Adipose tissue (tissue), 3 donors: ENCODE measurements around the gene LMAN1. TPM values are rescaled to one million over a fixed set of nuclear protein-coding genes. Genes with fewer than 3 reads are reported as not detected.

Experiments
- H3K27ac ChIP-seq: one replicate; pipeline ENCODE4 v1.5.1; 2013; ENCODE audit warnings: low read depth, low read length
- WGBS, 3 donors: extraction: QIAGEN DNeasy Blood & Tissue Kit; methylation state at CpG; one replicate each; pipeline ENCODE4 v1.1.7; 2013; 5-methylcytosine and 5-hydroxymethylcytosine counted together
- polyA plus RNA-seq, 3 donors: library from polyadenylated mRNA; stranded (reverse); fragments of 200-250 nt; gene quantifications; one replicate each; pipeline ENCODE4 v1.2.3, GENCODE V29; 2013
- donor health status: healthy with polysubstance abuse.
- donor health status: Bipolar disorder and iron deficiency.
- donor health status: healthy.

LMAN1 gene
- polyA plus RNA-seq, 3 donors, result 14.4 to 28.2 (median 23.0) TPM

- 48 to 71% (median 65%) methylated on average over 7 of the region's 7 CpGs for WGBS, 3 donors
Observed at GRCh38 chr18:59376351-59376935, 17.4 kb upstream of the LMAN1 start.

GRCh38 chr18:59374128-59374527 lies 15.1 kb upstream of the LMAN1 start:
- 43 to 74% (median 53%) methylated on average over 3 of the region's 3 CpGs for WGBS, 3 donors
- no peak overlapping the region for H3K27ac ChIP-seq

More at GRCh38 chr18:59376351-59376935, 17.4 kb upstream of the LMAN1 start:
- no peak overlapping the region for H3K27ac ChIP-seq

GRCh38 chr18:59372975-59373374 lies 13.9 kb upstream of the LMAN1 start:
- WGBS, 3 donors, result 87 to 93% (median 92%) methylated on average over 2 of the region's 2 CpGs
- no peak overlapping the region for H3K27ac ChIP-seq

- no peak overlapping the region for H3K27ac ChIP-seq
- 96 to 97% (median 96%) methylated on average over 3 of the region's 3 CpGs for WGBS, 3 donors
Observed at GRCh38 chr18:59360381-59360780, 1.3 kb upstream of the LMAN1 start.

- WGBS, 3 donors, result 6 to 8% (median 8%) methylated on average over 4 of the region's 4 CpGs
- no peak overlapping the region for H3K27ac ChIP-seq
Observed at GRCh38 chr18:59359576-59359952, 499 bp upstream of the LMAN1 start.

GRCh38 chr18:59358414-59358711 lies 702 bp downstream of the LMAN1 start:
- 0 to 2% (median 0%) methylated on average over 8 of the region's 8 CpGs for WGBS, 3 donors
- no peak overlapping the region for H3K27ac ChIP-seq

GRCh38 chr18:59357928-59358327 lies 1.1 kb downstream of the LMAN1 start:
- no peak overlapping the region for H3K27ac ChIP-seq
- WGBS, 3 donors, result 7 to 15% (median 15%) methylated on average over 4 of the region's 4 CpGs

GRCh38 chr18:59354731-59355130 lies 4.3 kb downstream of the LMAN1 start:
- 78 to 97% (median 92%) methylated on average over 2 of the region's 2 CpGs for WGBS, 3 donors
- H3K27ac ChIP-seq, result no peak overlapping the region

GRCh38 chr18:59353079-59353680 lies 5.9 kb downstream of the LMAN1 start:
- H3K27ac ChIP-seq, result no peak overlapping the region

GRCh38 chr18:59352250-59352855 lies 6.7 kb downstream of the LMAN1 start:
- no peak overlapping the region for H3K27ac ChIP-seq
- WGBS, 3 donors, result 77 to 89% (median 86%) methylated on average over 3 of the region's 3 CpGs

More at GRCh38 chr18:59353079-59353680, 5.9 kb downstream of the LMAN1 start:
- 59 to 62% (median 60%) methylated on average over 4 of the region's 4 CpGs for WGBS, 3 donors

- 96 to 99% (median 98%) methylated on average over 4 of the region's 4 CpGs for whole genome bisulfite sequencing, 3 donors
- no peak overlapping the region for H3K27ac ChIP-seq
Observed at GRCh38 chr18:59345556-59345955, 13.5 kb downstream of the LMAN1 start.

GRCh38 chr18:59344996-59345395 lies 14.1 kb downstream of the LMAN1 start:
- H3K27ac ChIP-seq, result no peak overlapping the region
- WGBS, 3 donors, result 0 to 64% (median 59%) methylated on average over 1 of the region's 1 CpG

- 89 to 94% (median 93%) methylated on average over 2 of the region's 2 CpGs for WGBS, 3 donors
- H3K27ac ChIP-seq, result no peak overlapping the region
Observed at GRCh38 chr18:59343926-59344325, 15.1 kb downstream of the LMAN1 start.

GRCh38 chr18:59340817-59341216 lies 18.2 kb downstream of the LMAN1 start:
- no peak overlapping the region for H3K27ac ChIP-seq

GRCh38 chr18:59340312-59340711 lies 18.8 kb downstream of the LMAN1 start:
- no peak overlapping the region for H3K27ac ChIP-seq
- WGBS, 3 donors, result 89 to 91% (median 91%) methylated on average over 2 of the region's 2 CpGs

GRCh38 chr18:59332986-59333385 lies 26.1 kb downstream of the LMAN1 start:
- H3K27ac ChIP-seq, result no peak overlapping the region
- 70 to 92% (median 90%) methylated on average over 3 of the region's 3 CpGs for whole genome bisulfite sequencing, 3 donors

- WGBS, 3 donors, result 97 to 98% (median 97%) methylated on average over 2 of the region's 2 CpGs
- no peak overlapping the region for H3K27ac ChIP-seq
Observed at GRCh38 chr18:59328683-59329082, 30.4 kb downstream of the LMAN1 start.

- 85 to 97% (median 95%) methylated on average over 1 of the region's 1 CpG for WGBS, 3 donors
- no peak overlapping the region for H3K27ac ChIP-seq
Observed at GRCh38 chr18:59325965-59326364, 33.1 kb downstream of the LMAN1 start.

GRCh38 chr18:59324623-59324971 lies 34.5 kb downstream of the LMAN1 start:
- WGBS, 3 donors, result 92 to 97% (median 94%) methylated on average over 4 of the region's 4 CpGs
- H3K27ac ChIP-seq, result no peak overlapping the region

- no peak overlapping the region for H3K27ac ChIP-seq
- WGBS, 3 donors, result 94 to 96% (median 94%) methylated on average over 7 of the region's 7 CpGs
Observed at GRCh38 chr18:59323931-59324622, 35.0 kb downstream of the LMAN1 start.
